Loucy (cell line): ENCODE data around the gene ALKBH6.

Source experiments
- H2AFZ ChIP-seq: fragments of 200-600 bp; sonication (generic); 2 replicates; pipeline ENCODE4 v1.6.0; 2016; ENCODE audit warnings: antibody characterized with exemption, mild to moderate bottlenecking, low read length, moderate library complexity
- H3F3A ChIP-seq: fragments of 200-600 bp; 2 replicates; pipeline ENCODE4 v1.6.0; 2016; ENCODE audit warnings: antibody characterized with exemption, low read depth, mild to moderate bottlenecking
- H3K27me3 ChIP-seq: fragments of 200-600 bp; sonication (generic); 2 replicates; pipeline ENCODE4 v1.6.1; 2014; ENCODE audit warnings: low read length, mild to moderate bottlenecking; ENCODE audit not compliant: insufficient read depth, poor library complexity, severe bottlenecking
- H3K36me3 ChIP-seq: fragments of 200-600 bp; sonication (generic); 2 replicates; pipeline ENCODE4 v1.6.1; 2016; ENCODE audit warnings: low read length; ENCODE audit not compliant: insufficient read depth
- H3K4me1 ChIP-seq: fragments of 200-600 bp; sonication (generic); 2 replicates; pipeline ENCODE4 v1.5.1; 2014; ENCODE audit warnings: low read length, mild to moderate bottlenecking; ENCODE audit not compliant: insufficient read depth, poor library complexity, severe bottlenecking
- H3K4me2 ChIP-seq: fragments of 200-600 bp; sonication (generic); 2 replicates; pipeline ENCODE4 v1.6.0; 2014; ENCODE audit warnings: antibody characterized with exemption, low read length, low read depth, mild to moderate bottlenecking; ENCODE audit not compliant: poor library complexity, severe bottlenecking
- H3K4me3 ChIP-seq: fragments of 200-600 bp; sonication (generic); 2 replicates; pipeline ENCODE4 v1.5.1; 2014; ENCODE audit warnings: low read length, mild to moderate bottlenecking, mixed read lengths; ENCODE audit not compliant: poor library complexity, severe bottlenecking
- H3K79me2 ChIP-seq: fragments of 200-600 bp; sonication (generic); 2 replicates; pipeline ENCODE4 v1.6.1; 2014; ENCODE audit warnings: low read length; ENCODE audit not compliant: insufficient read depth
- H3K9ac ChIP-seq: fragments of 200-600 bp; sonication (generic); 2 replicates; pipeline ENCODE4 v1.6.0; 2014; ENCODE audit warnings: mild to moderate bottlenecking, low read depth, low read length, moderate library complexity; ENCODE audit not compliant: poor library complexity, severe bottlenecking
- H3K9me2 ChIP-seq: fragments of 200-600 bp; sonication (generic); replicated peaks from 2 replicates; pipeline ENCODE4 v1.6.1; 2016; ENCODE audit warnings: low read depth, low read length, mixed read lengths
- H3K9me3 ChIP-seq: fragments of 200-600 bp; sonication (generic); 2 replicates; pipeline ENCODE4 v1.6.1; 2014; ENCODE audit warnings: mild to moderate bottlenecking, antibody characterized with exemption, low read length, low read depth; ENCODE audit not compliant: insufficient read depth
- H4K20me1 ChIP-seq: fragments of 200-600 bp; sonication (generic); 2 replicates; pipeline ENCODE4 v1.6.0; 2014; ENCODE audit warnings: antibody characterized with exemption, low read length, mild to moderate bottlenecking; ENCODE audit not compliant: insufficient read depth, poor library complexity, severe bottlenecking
- EZH2phosphoT487 ChIP-seq: fragments of 200-600 bp; IDR thresholded peaks from 2 replicates; pipeline ENCODE4 v1.6.1; 2018; ENCODE audit warnings: antibody characterized with exemption, mild to moderate bottlenecking, moderate library complexity, borderline replicate concordance
- TF ChIP-seq, protein P1 (sequence below): fragments of 200-600 bp; sonication (generic); conservative IDR thresholded peaks from 2 replicates; pipeline ENCODE4 v1.5.1; 2014; ENCODE audit warnings: mild to moderate bottlenecking, antibody characterized with exemption, low read length

Gene ALKBH6

DNA sequence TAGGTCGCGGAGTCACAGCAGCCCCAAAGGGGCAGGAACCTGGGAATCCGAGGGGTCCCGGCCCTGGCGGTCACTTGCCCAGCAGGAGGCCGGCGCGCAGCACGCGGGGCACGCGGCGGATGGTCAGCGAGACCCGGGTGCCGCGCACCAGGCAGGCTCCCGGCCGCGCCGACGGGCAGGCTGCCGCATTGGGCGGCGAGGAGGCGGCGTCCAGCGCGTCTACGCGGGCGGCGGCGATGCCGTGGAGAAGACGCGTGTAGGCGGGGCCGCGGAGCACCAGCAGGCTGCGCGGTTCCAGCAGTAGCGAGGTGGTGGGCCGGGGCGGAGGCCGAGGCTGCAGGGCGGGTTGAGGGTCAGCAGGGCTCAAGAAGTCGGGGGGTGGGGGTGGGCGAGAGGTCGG lies 4.8 kb downstream of the ALKBH6 start:
- peaks cover 10% of the 10 kb centered on the region; the same call in 1 of the 2 replicates for H3K79me2 ChIP-seq
- H3K4me1 ChIP-seq, result peaks cover 2% of the 10 kb centered on the region
- H2AFZ ChIP-seq, result no peak overlapping the region
- H3F3A ChIP-seq, result no peaks in the 10 kb centered on the region
- no peak overlapping the region for H3K4me3 ChIP-seq
- H3K9ac ChIP-seq, result no peak overlapping the region
- H3K4me2 ChIP-seq, result no peak overlapping the region
- no peaks in the 10 kb centered on the region for H4K20me1 ChIP-seq
- H3K9me2 ChIP-seq, result no peaks in the 10 kb centered on the region
- no peaks in the 10 kb centered on the region for H3K36me3 ChIP-seq
- H3K9me3 ChIP-seq, result no peaks in the 10 kb centered on the region
- H3K27me3 ChIP-seq, result no peaks in the 10 kb centered on the region
- TF ChIP-seq EZH2phosphoT487, result no peak
- TF ChIP-seq, protein P1, sequence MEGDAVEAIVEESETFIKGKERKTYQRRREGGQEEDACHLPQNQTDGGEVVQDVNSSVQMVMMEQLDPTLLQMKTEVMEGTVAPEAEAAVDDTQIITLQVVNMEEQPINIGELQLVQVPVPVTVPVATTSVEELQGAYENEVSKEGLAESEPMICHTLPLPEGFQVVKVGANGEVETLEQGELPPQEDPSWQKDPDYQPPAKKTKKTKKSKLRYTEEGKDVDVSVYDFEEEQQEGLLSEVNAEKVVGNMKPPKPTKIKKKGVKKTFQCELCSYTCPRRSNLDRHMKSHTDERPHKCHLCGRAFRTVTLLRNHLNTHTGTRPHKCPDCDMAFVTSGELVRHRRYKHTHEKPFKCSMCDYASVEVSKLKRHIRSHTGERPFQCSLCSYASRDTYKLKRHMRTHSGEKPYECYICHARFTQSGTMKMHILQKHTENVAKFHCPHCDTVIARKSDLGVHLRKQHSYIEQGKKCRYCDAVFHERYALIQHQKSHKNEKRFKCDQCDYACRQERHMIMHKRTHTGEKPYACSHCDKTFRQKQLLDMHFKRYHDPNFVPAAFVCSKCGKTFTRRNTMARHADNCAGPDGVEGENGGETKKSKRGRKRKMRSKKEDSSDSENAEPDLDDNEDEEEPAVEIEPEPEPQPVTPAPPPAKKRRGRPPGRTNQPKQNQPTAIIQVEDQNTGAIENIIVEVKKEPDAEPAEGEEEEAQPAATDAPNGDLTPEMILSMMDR, result no peak

DNA sequence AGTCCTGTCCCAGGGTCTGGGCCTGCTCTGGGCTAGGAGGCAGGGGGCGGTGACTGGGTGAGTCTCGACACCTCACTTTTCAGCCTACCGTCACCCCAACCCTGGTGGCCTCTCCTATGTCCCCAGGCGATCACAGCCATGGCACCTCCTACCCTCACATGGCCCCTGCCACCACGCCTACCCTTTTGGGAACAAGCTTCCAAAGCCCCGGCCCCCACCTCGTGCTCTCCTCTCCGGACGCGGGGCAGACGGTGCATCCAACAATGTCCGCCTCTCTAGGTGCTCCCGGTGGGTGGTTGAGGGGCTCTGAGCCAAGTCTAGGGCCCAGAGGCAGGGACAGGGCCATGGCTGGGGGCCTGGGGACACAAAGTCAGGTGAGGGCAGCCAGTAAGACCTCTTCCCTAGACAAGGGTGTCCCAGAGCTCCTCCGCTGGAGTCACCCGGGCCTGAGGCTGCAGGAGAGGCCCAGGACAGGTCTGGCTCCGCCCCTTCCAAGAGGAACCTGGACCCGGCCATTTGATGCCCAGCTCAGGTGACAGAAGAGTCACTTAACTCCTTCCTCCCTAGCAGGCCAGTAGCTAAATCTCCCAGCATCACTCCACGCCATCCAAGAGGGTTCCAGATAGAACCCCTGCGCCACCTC lies 5.6 kb downstream of the ALKBH6 start, which contains the start of gene SYNE4:
SYNE4 (minus strand) TSS at position 478 of the 643 bp plus-strand sequence; CDS start at position 346, 132 bp downstream.
- no peaks in the 10 kb centered on the region for H3K4me1 ChIP-seq
- no peak within 1 kb of the TSS for H2AFZ ChIP-seq
- no peaks in the 10 kb centered on the region for H3K36me3 ChIP-seq
- TF ChIP-seq, protein P1, result no peak
- no peaks in the 10 kb centered on the region for H3K27me3 ChIP-seq
- H3K9me3 ChIP-seq, result no peaks in the 10 kb centered on the region
- no peaks in the 10 kb centered on the region for H3F3A ChIP-seq
- H3K4me2 ChIP-seq, result no peak within 1 kb of the TSS
- H4K20me1 ChIP-seq, result no peaks in the 10 kb centered on the region
- peaks cover 6% of the 10 kb centered on the region; the same call in 1 of the 2 replicates for H3K79me2 ChIP-seq
- H3K9me2 ChIP-seq, result no peaks in the 10 kb centered on the region
- no peak within 1 kb of the TSS for H3K9ac ChIP-seq
- no peak within 1 kb of the TSS for H3K4me3 ChIP-seq

DNA sequence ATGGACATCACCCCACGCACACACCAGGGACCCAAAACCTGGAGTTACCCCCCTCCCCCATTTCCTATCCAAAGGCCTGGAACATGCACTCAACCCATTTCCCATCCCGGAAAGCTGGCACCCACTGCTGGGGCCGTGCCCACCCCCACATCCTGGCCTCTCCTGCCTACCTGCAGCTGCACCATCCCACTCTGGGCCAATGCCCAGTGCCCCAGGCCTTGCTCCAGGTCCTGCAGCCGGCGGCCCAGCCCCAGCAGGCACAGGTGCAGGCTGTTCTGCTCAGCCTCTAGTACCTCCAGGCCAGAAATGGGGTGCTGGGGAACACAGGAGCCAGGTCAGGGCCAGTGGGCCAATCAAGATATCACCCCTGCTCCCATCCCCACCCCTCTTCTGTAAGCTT lies 7.1 kb downstream of the ALKBH6 start:
- no peaks in the 10 kb centered on the region for H3K9me2 ChIP-seq
- no peaks in the 10 kb centered on the region for H3K79me2 ChIP-seq
- no peaks in the 10 kb centered on the region for H3K36me3 ChIP-seq
- H3K27me3 ChIP-seq, result no peaks in the 10 kb centered on the region
- H3K4me3 ChIP-seq, result no peak overlapping the region
- H3K9me3 ChIP-seq, result no peaks in the 10 kb centered on the region
- H3K9ac ChIP-seq, result no peak overlapping the region
- no peak overlapping the region for H3K4me2 ChIP-seq
- no peaks in the 10 kb centered on the region for H3F3A ChIP-seq
- TF ChIP-seq, protein P1, result no peak
- no peak for TF ChIP-seq EZH2phosphoT487
- H2AFZ ChIP-seq, result no peak overlapping the region
- H4K20me1 ChIP-seq, result no peaks in the 10 kb centered on the region
- no peaks in the 10 kb centered on the region for H3K4me1 ChIP-seq
